HUES48 (cell line): Measurements from ENCODE around the gene CCDC9.

ENCODE experiments used
- H3K27ac ChIP-seq: one replicate; pipeline ENCODE4 v1.7.0; 2013; ENCODE audit warnings: low read depth, low read length, inconsistent platforms
- H3K27me3 ChIP-seq: 2 replicates; pipeline ENCODE4 v1.6.1; 2013; ENCODE audit warnings: mild to moderate bottlenecking, low read length; ENCODE audit not compliant: control insufficient read depth, insufficient read depth
- H3K36me3 ChIP-seq: 2 replicates; pipeline ENCODE4 v1.6.1; 2013; ENCODE audit warnings: low read length; ENCODE audit not compliant: control insufficient read depth, insufficient read depth
- H3K4me1 ChIP-seq: 2 replicates; pipeline ENCODE4 v1.6.1; 2013; ENCODE audit warnings: mild to moderate bottlenecking, low read length; ENCODE audit not compliant: control insufficient read depth, insufficient read depth
- H3K4me3 ChIP-seq: 2 replicates; pipeline ENCODE4 v1.5.1; 2013; ENCODE audit warnings: mild to moderate bottlenecking, low read depth, low read length
- H3K9ac ChIP-seq: 2 replicates; pipeline ENCODE4 v1.6.1; 2013; ENCODE audit warnings: mild to moderate bottlenecking, low read depth, low read length, moderate library complexity
- H3K9me3 ChIP-seq: 2 replicates; pipeline ENCODE4 v1.6.1; 2013; ENCODE audit warnings: low read length; ENCODE audit not compliant: control insufficient read depth, insufficient read depth

CCDC9 gene

DNA sequence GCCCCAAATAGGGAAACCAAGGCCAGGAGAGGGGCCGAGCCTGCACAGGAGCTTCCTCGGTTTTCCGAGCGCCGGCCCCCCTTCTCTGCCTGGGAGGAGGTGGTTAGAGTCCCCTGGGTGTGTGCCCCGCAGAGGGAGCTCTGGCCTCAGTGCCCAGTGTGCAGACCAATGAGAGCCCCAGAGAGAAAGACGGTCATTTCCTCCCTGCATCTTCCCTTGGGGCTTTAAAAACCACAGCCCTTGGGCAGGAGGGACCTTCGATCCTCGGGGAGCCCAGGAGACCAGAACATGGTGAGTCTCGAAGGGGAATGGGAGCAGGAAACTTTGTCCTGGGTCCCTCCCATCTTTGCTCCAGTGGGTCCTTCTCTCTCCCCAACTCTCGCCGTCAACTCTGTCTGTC is 53.3 kb downstream of the CCDC9 start, which contains the start of gene C5AR1:
Gene C5AR1 (plus strand): TSS at position 254 of the 400 bp plus-strand sequence. CDS start 35 bp downstream, at position 289.
- no peaks in the 10 kb centered on the region for H3K27me3 ChIP-seq
- no peak within 1 kb of the TSS for H3K9ac ChIP-seq
- no peak within 1 kb of the TSS for H3K27ac ChIP-seq
- H3K9me3 ChIP-seq, result no peaks in the 10 kb centered on the region
- no peak within 1 kb of the TSS for H3K4me3 ChIP-seq
- no peaks in the 10 kb centered on the region for H3K36me3 ChIP-seq
- H3K4me1 ChIP-seq, result no peaks in the 10 kb centered on the region

DNA sequence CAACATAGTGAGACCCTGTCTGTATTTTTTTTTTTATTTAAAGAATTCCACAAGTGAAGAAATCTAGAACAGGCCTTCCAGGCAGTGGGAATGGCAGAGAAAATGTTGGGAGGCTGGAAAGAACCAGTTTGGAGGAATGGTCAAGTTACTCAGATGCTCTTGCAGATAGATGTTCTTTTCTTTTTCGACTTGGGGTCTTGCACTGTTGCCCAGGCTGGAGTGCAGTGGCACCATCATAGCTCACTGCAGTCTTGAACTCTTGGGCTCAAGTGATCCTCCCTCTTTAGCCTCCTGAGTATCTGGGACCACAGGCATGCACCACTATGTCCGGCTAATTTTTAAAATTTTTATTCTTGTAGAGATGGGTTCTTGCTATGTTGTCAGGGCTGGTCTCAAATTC is 54.0 kb downstream of the CCDC9 start:
- Histone ChIP-seq H3K9ac (no peak overlapping the region), H3K27ac (no peak overlapping the region), H3K4me3 (no peak overlapping the region), H3K9me3 (no peaks in the 10 kb centered on the region), H3K36me3 (no peaks in the 10 kb centered on the region), H3K4me1 (no peaks in the 10 kb centered on the region), H3K27me3 (no peaks in the 10 kb centered on the region)

DNA sequence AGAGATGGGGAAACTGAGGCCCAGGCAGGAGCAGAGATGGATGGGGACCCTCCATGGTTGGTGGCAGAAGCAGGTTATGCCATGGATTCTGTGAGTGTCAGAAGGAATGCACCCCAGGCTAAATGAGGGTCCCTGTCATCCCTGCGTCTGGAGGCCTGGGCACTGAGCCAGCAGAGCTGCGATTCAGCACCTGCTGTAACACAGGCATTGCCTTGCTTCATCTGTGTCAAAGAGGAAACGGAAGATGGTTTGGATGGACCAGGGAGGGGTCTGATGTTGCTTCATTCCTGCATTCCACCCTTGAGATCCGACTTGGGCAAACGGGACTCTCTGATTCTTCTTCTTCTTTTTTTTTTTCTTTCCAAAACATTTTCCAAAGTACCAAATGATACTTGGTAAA is 54.5 kb downstream of the CCDC9 start:
- no peaks in the 10 kb centered on the region for H3K9me3 ChIP-seq
- H3K9ac ChIP-seq, result no peak overlapping the region
- H3K27me3 ChIP-seq, result no peaks in the 10 kb centered on the region
- no peaks in the 10 kb centered on the region for H3K36me3 ChIP-seq
- no peaks in the 10 kb centered on the region for H3K4me1 ChIP-seq
- H3K4me3 ChIP-seq, result no peak overlapping the region
- H3K27ac ChIP-seq, result no peak overlapping the region

DNA sequence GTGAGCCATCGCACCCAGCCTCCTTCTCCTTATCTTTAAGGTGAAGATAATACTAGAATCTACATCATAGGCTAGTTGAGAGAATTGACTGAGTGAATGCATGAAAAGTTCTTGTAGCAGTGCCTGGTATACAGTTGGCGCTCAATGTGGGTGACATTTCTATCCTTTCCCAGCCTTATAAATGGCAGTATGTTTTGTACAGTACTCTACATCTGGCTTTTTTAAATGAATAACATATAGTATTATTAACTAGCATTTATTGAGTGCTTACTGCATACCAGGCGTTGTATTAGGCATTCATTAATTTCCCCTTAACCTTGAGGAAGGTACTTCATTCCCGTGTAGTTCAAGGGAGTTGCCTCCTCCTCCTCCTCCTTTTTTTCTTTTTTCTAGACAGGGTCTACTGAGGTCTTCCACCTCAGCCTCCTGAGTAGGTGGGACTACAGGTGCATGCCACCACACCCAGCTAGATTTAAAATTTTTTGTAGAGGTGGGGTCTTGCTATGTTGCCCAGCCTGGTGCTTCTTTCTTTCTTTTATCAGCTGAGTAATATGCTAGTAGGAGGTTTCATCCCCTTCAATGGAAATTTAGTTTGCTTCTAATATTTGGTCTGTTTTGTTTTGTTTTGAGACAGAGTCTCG is 56.2 kb downstream of the CCDC9 start:
- H3K36me3 ChIP-seq, result no peaks in the 10 kb centered on the region
- no peak overlapping the region for H3K4me3 ChIP-seq
- H3K27ac ChIP-seq, result no peak overlapping the region
- no peaks in the 10 kb centered on the region for H3K9me3 ChIP-seq
- H3K27me3 ChIP-seq, result no peaks in the 10 kb centered on the region
- no peak overlapping the region for H3K9ac ChIP-seq
- H3K4me1 ChIP-seq, result no peaks in the 10 kb centered on the region

DNA sequence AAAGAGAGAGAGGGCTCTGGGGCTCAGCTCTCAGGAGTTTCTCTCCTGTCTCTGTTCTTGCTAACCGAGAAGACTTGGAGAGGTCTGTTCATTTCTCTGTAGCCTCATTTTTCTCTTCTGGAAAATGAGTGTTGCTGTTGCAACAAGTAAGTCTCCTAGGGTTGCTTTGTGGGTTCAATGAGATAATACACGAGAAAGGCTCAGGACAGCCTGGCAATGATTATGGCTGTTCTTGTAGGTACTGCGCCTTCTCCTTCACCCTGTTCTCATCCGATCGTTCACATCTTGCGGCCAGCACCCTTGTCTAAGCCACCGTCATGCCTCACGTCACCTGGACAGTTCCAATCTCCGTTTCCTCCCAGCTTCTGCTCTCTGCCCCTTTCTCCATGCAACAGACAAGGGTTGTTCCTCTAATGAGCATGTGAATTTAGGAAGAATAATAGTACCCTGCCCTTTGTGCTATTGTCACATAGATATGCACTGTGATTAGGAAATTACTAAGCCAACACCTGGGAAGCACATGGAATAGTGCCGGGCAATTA is 57.5 kb downstream of the CCDC9 start:
- H3K4me3 ChIP-seq, result no peak overlapping the region
- no peaks in the 10 kb centered on the region for H3K4me1 ChIP-seq
- no peaks in the 10 kb centered on the region for H3K36me3 ChIP-seq
- H3K27ac ChIP-seq, result no peak overlapping the region
- no peaks in the 10 kb centered on the region for H3K9me3 ChIP-seq
- H3K9ac ChIP-seq, result no peak overlapping the region
- no peaks in the 10 kb centered on the region for H3K27me3 ChIP-seq

DNA sequence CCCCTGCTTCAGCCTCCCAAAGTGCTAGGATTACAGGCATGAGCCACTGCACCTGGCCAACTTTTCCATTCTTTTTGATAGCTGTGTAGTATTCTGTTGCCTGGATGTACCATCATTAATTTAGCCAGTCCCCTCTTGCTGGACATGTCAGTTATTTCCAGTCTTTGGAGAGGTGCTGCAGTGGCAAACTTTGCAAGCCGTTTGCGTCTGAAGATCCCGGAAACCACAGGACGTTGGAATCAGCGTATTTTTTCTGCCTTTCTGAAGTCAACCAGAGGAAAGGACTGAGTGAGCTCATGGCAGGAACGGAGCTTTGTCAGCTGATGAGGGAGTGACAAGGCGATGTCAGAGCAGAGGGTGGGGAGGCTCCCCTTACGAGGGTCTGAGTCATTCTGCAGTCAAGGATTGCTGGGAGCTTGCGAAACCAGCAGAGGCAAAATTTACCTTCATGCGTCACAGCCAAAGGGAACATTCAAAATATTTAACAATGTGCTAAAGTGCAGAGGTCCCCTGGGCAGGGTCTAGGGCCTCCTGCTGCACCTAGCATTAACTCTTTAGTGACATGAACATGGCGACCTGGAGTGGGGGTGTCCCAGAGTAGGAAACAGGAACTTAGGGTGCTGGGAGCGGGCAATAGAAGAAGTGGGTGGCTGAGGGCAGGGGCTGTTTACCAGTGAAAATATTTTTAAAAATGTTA is 58.9 kb downstream of the CCDC9 start:
- Histone ChIP-seq H3K4me3 (no peak overlapping the region), H3K9ac (no peak overlapping the region), H3K27ac (no peak overlapping the region), H3K27me3 (no peaks in the 10 kb centered on the region), H3K36me3 (no peaks in the 10 kb centered on the region), H3K9me3 (no peaks in the 10 kb centered on the region), H3K4me1 (no peaks in the 10 kb centered on the region)

DNA sequence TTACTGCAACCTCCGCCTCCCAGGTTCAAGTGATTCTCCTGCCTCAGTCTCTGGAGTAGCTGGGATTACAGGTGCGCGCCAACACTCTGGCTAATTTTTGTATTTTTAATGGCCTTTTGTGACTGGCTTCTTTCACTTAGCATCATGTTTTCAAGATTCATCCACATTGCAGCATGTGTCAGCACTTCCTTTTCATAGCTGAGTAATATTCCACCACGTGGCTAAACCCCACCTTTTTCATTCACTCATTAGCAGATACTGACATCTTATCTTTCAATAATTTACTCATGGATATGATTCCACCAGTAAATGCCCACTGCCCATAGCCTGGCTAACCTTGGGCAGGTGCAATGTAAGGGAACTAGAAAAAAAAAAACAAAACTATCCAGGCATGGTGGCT is 60.2 kb downstream of the CCDC9 start:
- no peak overlapping the region for H3K9ac ChIP-seq
- H3K27me3 ChIP-seq, result no peaks in the 10 kb centered on the region
- H3K9me3 ChIP-seq, result no peaks in the 10 kb centered on the region
- H3K36me3 ChIP-seq, result no peaks in the 10 kb centered on the region
- H3K4me3 ChIP-seq, result no peak overlapping the region
- no peak overlapping the region for H3K27ac ChIP-seq
- no peaks in the 10 kb centered on the region for H3K4me1 ChIP-seq

DNA sequence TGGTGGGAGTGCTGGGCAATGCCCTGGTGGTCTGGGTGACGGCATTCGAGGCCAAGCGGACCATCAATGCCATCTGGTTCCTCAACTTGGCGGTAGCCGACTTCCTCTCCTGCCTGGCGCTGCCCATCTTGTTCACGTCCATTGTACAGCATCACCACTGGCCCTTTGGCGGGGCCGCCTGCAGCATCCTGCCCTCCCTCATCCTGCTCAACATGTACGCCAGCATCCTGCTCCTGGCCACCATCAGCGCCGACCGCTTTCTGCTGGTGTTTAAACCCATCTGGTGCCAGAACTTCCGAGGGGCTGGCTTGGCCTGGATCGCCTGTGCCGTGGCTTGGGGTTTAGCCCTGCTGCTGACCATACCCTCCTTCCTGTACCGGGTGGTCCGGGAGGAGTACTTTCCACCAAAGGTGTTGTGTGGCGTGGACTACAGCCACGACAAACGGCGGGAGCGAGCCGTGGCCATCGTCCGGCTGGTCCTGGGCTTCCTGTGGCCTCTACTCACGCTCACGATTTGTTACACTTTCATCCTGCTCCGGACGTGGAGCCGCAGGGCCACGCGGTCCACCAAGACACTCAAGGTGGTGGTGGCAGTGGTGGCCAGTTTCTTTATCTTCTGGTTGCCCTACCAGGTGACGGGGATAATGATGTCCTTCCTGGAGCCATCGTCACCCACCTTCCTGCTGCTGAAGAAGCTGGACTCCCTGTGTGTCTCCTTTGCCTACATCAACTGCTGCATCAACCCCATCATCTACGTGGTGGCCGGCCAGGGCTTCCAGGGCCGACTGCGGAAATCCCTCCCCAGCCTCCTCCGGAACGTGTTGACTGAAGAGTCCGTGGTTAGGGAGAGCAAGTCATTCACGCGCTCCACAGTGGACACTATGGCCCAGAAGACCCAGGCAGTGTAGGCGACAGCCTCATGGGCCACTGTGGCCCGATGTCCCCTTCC is 63.9 kb downstream of the CCDC9 start:
- no peaks in the 10 kb centered on the region for H3K36me3 ChIP-seq
- H3K27ac ChIP-seq, result no peak overlapping the region
- no peak overlapping the region for H3K4me3 ChIP-seq
- no peaks in the 10 kb centered on the region for H3K9me3 ChIP-seq
- no peaks in the 10 kb centered on the region for H3K27me3 ChIP-seq
- H3K4me1 ChIP-seq, result no peaks in the 10 kb centered on the region
- H3K9ac ChIP-seq, result no peak overlapping the region
